ENCODE results near the gene SLC31A2.

GRCh38 chr9:113173341-113173740 is 22.5 kb downstream of the SLC31A2 start:
- TF ChIP-seq POLR2A (IDR thresholded peaks at IDR 0.05): no peak
- TF ChIP-seq CTCF (IDR thresholded peaks at IDR 0.05): no peak
